HepG2 (cell line): ENCODE results near the gene SHC1. TPM values are rescaled to one million over a fixed set of nuclear protein-coding genes. Genes with fewer than 3 reads are reported as not detected.

Experiments
- ATAC-seq: fragments of 200-7000 bp; cut with Tn5 transposase; 3 replicates; pipeline ENCODE4 v1.9.1; 2020; ENCODE audit warnings: mild to moderate bottlenecking, moderate library complexity
- BruUV-seq: library from RNA; stranded (reverse); fragments of 400-500 nt; replicated peaks from 2 replicates; lab custom pipeline; 2021; lab: Mats Ljungman, UMichigan
- CTCF ChIA-PET: fragments of 300-600 bp; formaldehyde crosslinking; extraction: SDS; loops from one replicate; lab custom pipeline; 2021; ENCODE audit warnings: low total read pairs, inconsistent platforms, low intra/inter-chr PET ratio; lab: Yijun Ruan, JAX
- POLR2A ChIA-PET: fragments of 350-600 bp; sonication (Branson Sonifier 250); formaldehyde crosslinking; loops from one replicate; lab custom pipeline; 2020; ENCODE audit warnings: antibody characterized with exemption, inconsistent platforms; lab: Yijun Ruan, JAX
- DNase-seq: peaks from one replicate; pipeline ENCODE4 v3.0.0-alpha.2; 2015; ENCODE audit warnings: low spot score
- FAIRE-seq: peaks from 3 replicates; lab custom pipeline; 2011; peaks lifted over from hg19 to GRCh38; lab: Jason Lieb, UNC
- H2AFZ ChIP-seq: one replicate; pipeline ENCODE4 v1.6.1; 2011; ENCODE audit warnings: low read length, inconsistent platforms
- H3K27ac ChIP-seq: fragments of 300-600 bp; 3 replicates; pipeline ENCODE4 v1.8.0; 2011; ENCODE audit warnings: mixed run types, mild to moderate bottlenecking, mixed read lengths, low read length, inconsistent platforms; ENCODE audit not compliant: insufficient read depth; ENCODE audit errors: extremely low read length
- H3K27me3 ChIP-seq, 2 experiments: fragments of 200-600 bp in 1 of 2; 2 replicates in 1 of 2; 3 replicates in 1 of 2; pipeline versions ENCODE4 v1.6.0 to v1.8.0; 2011; ENCODE audit warnings: low read length in 2 of 2, mild to moderate bottlenecking in 2 of 2, moderate library complexity in 2 of 2, inconsistent platforms in 1 of 2; ENCODE audit not compliant: insufficient read depth in 2 of 2, control insufficient read depth in 1 of 2
- H3K36me3 ChIP-seq, 2 experiments: fragments of 200-600 bp in 1 of 2; replicated peaks in 1 of 2; 2 replicates in 1 of 2; 3 replicates in 1 of 2; pipeline versions ENCODE4 v1.5.1 to v1.8.0; 2011; ENCODE audit warnings: low read length in 2 of 2, inconsistent platforms in 1 of 2; ENCODE audit not compliant: insufficient read depth in 2 of 2, control insufficient read depth in 1 of 2
- H3K4me1 ChIP-seq: 2 replicates; pipeline ENCODE4 v1.5.1; 2012; ENCODE audit warnings: low read length, inconsistent platforms; ENCODE audit not compliant: insufficient read depth
- H3K4me2 ChIP-seq: 2 replicates; pipeline ENCODE4 v1.6.0; 2011; ENCODE audit warnings: low read depth, low read length, inconsistent platforms
- H3K4me3 ChIP-seq, 3 experiments: fragments of 200-600 bp in 1 of 3; sonication (generic), shearing (Covaris generic) in 1 of 3; replicated peaks in 1 of 3; 2 replicates each; pipeline ENCODE4 v1.5.1; 2011 to 2016; ENCODE audit warnings: low read length in 3 of 3, inconsistent platforms in 2 of 3, low read depth in 2 of 3, mild to moderate bottlenecking in 2 of 3, control low read depth in 1 of 3, mixed read lengths in 1 of 3; ENCODE audit not compliant: insufficient read depth in 1 of 3
- H3K79me2 ChIP-seq: one replicate; pipeline ENCODE4 v1.6.1; 2011; ENCODE audit warnings: low read length, inconsistent platforms; ENCODE audit not compliant: insufficient read depth
- H3K9ac ChIP-seq: 2 replicates; pipeline ENCODE4 v1.6.0; 2011; ENCODE audit warnings: mild to moderate bottlenecking, low read depth, low read length, inconsistent platforms; ENCODE audit not compliant: insufficient read depth
- H3K9me3 ChIP-seq: 2 replicates; pipeline ENCODE4 v1.5.1; 2012; ENCODE audit warnings: mild to moderate bottlenecking, low read length
- H4K20me1 ChIP-seq: 2 replicates; pipeline ENCODE4 v1.6.0; 2011; ENCODE audit warnings: inconsistent platforms, mild to moderate bottlenecking, low read length, moderate library complexity; ENCODE audit not compliant: insufficient read depth
- MAFF ChIP-seq: IDR thresholded peaks from 2 replicates; pipeline ENCODE4 v1.6.1; 2011; ENCODE audit warnings: low read depth, low read length, improper control_type of control experiment
- MAFK ChIP-seq, 2 experiments: IDR thresholded peaks in 1 of 2; conservative IDR thresholded peaks in 1 of 2; 2 replicates each; pipeline ENCODE4 v1.6.1; 2011; ENCODE audit warnings: improper control_type of control experiment in 2 of 2, low read length in 2 of 2
- POLR2G ChIP-seq: fragments of 200-400 bp; formaldehyde crosslinking; IDR thresholded peaks from 2 replicates; pipeline ENCODE4 v1.6.1; 2018; ENCODE audit warnings: mild to moderate bottlenecking, low read depth, low read length, moderate library complexity
- RBAK ChIP-seq: sonication (generic); formaldehyde crosslinking; IDR thresholded peaks from 2 replicates; pipeline ENCODE4 v1.5.1; 2020; ENCODE audit warnings: mild to moderate bottlenecking, missing genetic modification reagents
- RBM22 ChIP-seq: fragments of 200-400 bp; formaldehyde crosslinking; optimal IDR thresholded peaks from 2 replicates; pipeline ENCODE3; 2017; ENCODE audit warnings: mild to moderate bottlenecking, low read length, moderate library complexity
- WGBS: methylation state at CpG from one replicate; pipeline ENCODE4 v1.1.6; 2017; ENCODE audit warnings: low lambda C conversion rate; 5-methylcytosine and 5-hydroxymethylcytosine counted together
- in situ Hi-C: cut with HindIII; loops from 2 replicates; pipeline ENCODE4 v1.10.0; 2017; ENCODE audit warnings: low pct_unique_long_range_greater_than_20kb; ENCODE audit not compliant: extremely low pct_ligation_motif_present
- intact Hi-C: fragments of 100-400 bp; cut with micrococcal nuclease; formaldehyde crosslinking; loops from one replicate; pipeline ENCODE4 v1.10.0; 2022; ENCODE audit not compliant: unreplicated experiment
- polyA plus RNA-seq, 8 experiments: library from polyadenylated mRNA; depleted of rRNA in 3 of 8; stranded (reverse) in 7 of 8; unstranded in 1 of 8; fragments of >200 nt; fragmentation: Illumina TruSeq in 4 of 8; extraction: Trizol in 4 of 8; gene quantifications; 2 replicates each; pipeline versions ENCODE4 v1.2.1 to v1.2.3, GENCODE V29; 2011 to 2016; ENCODE audit warnings: low read depth in 4 of 8, missing spikeins in 1 of 8, mixed read lengths in 1 of 8; ENCODE audit not compliant: insufficient read depth in 1 of 8
- total RNA-seq, 5 experiments: library from RNA; depleted of rRNA; stranded (reverse); fragments of >200 nt; fragmentation: Illumina TruSeq; extraction: Trizol; gene quantifications; 2 replicates each; pipeline ENCODE4 v1.2.3, GENCODE V29; 2016; ENCODE audit warnings: low read depth in 1 of 5
- TF ChIP-seq, protein P1 (sequence below): sonication (generic); formaldehyde crosslinking; IDR thresholded peaks from 2 replicates; pipeline ENCODE4 v1.5.1; 2020; ENCODE audit warnings: missing genetic modification reagents, mild to moderate bottlenecking, borderline replicate concordance
- TF ChIP-seq, protein P2 (sequence below): sonication (generic); formaldehyde crosslinking; IDR thresholded peaks from 2 replicates; pipeline ENCODE4 v1.9.0; 2021; ENCODE audit warnings: missing genetic modification reagents, borderline replicate concordance

SHC1 gene
- total and polyA plus RNA-seq, 2 of the 13 experiments (the other 11 are each of a cell fraction or from before 2014, with no cell fraction given), result 52.0 to 137 TPM

DNA sequence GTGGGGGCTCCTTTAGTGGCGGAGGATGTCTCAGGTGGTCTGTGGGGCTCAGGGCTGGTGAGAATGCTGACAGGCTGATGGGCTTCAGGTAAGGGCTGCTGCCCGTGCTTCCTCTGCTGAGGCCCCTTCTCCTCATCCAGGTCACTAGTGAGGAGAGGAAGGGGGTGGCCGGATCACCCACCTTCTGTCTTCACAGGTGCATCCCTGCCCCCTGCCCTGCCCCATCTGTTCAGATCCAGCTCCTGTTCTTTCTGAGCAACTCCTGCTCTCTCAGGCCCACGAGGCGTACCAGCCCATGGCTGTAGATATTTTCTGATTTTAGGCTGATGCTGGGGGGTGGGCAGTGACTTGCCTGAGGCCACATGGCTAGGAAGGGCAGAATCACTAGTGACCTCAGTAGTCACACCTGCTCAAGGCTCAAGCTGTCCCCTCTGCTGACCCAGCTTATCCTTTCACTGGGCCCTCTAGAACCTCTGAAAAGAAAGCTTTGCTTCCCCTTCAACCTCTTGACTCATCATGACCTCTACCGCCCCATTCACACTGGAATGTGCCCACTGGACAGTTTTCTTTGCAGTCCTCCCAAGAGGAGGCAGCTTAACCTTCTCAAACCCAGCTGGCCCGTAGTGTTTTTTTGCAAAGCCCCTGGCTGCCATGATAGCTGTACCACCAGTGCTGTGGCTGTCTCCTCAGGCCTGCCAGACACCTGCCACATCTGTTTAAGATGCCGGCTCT is 48.2 kb upstream of the SHC1 start:
- WGBS, result 91% methylated on average over 8 of the region's 8 CpGs
- CTCF ChIA-PET, result interaction anchor here (0.8 to 2.8 kb wide), 7 partner anchors 19 to 65 kb away, joined by 3 to 54 read pairs (median 9); partner anchors contain the start of genes CKS1B, PYGO2 and ZBTB7B
- H3K79me2 ChIP-seq, result no peaks in the 10 kb centered on the region
- TF ChIP-seq RBM22, result peak; percentile 44
- no peak for TF ChIP-seq RBAK (CRISPR knock-in tag)
- peak; percentile 29 to 45; a peak in 3 of 4 replicates for TF ChIP-seq MAFK (conservative IDR thresholded peaks at IDR 0.05 in 1 of 2, IDR thresholded peaks at IDR 0.05 in 1 of 2; ENCODE audit: low read length in 2 of 2)
- TF ChIP-seq POLR2G, result peak; percentile 22; the same call in 1 of the 2 replicates
- peak; percentile 47; the same call in 1 of the 2 replicates for TF ChIP-seq MAFF
- TF ChIP-seq, protein P1, sequence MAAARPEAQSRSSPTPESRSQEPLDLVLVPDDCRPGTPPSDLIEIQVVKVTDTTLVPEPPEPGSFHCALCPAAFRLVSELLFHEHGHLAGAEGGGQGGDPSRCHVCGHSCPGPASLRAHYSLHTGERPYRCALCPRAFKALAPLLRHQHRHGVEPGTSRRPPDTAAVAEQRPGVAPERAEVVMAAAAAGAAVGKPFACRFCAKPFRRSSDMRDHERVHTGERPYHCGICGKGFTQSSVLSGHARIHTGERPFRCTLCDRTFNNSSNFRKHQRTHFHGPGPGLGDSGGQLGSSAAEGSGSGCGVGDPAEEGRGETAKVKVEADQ, result no peak
- TF ChIP-seq, protein P2, sequence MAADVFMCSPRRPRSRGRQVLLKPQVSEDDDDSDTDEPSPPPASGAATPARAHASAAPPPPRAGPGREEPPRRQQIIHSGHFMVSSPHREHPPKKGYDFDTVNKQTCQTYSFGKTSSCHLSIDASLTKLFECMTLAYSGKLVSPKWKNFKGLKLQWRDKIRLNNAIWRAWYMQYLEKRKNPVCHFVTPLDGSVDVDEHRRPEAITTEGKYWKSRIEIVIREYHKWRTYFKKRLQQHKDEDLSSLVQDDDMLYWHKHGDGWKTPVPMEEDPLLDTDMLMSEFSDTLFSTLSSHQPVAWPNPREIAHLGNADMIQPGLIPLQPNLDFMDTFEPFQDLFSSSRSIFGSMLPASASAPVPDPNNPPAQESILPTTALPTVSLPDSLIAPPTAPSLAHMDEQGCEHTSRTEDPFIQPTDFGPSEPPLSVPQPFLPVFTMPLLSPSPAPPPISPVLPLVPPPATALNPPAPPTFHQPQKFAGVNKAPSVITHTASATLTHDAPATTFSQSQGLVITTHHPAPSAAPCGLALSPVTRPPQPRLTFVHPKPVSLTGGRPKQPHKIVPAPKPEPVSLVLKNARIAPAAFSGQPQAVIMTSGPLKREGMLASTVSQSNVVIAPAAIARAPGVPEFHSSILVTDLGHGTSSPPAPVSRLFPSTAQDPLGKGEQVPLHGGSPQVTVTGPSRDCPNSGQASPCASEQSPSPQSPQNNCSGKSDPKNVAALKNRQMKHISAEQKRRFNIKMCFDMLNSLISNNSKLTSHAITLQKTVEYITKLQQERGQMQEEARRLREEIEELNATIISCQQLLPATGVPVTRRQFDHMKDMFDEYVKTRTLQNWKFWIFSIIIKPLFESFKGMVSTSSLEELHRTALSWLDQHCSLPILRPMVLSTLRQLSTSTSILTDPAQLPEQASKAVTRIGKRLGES (CRISPR knock-in tag), result no peak
- H3K4me3 ChIP-seq, result no peak overlapping the region
- POLR2A ChIA-PET, result interaction anchor here (1.1 to 2.0 kb wide), 3 partner anchors 12 to 26 kb away, joined by 4 to 9 read pairs (median 5); no protein-coding TSS in a partner anchor
- H2AFZ ChIP-seq, result no peak overlapping the region
- DNase-seq (no peak), FAIRE-seq (no peak), ATAC-seq (no peak)
- no peak overlapping the region for H3K27ac ChIP-seq
- H3K4me1 ChIP-seq, result peaks cover 46% of the 10 kb centered on the region
- BruUV-seq, result no TSS peak
- intact Hi-C loops, result no loop called here
- H3K9ac ChIP-seq, result no peak overlapping the region
- in situ Hi-C loops, result no loop called here
- H3K27me3 ChIP-seq, result no peaks in the 10 kb centered on the region
- H3K9me3 ChIP-seq, result no peaks in the 10 kb centered on the region
- no peaks in the 10 kb centered on the region for H4K20me1 ChIP-seq
- H3K4me2 ChIP-seq, result no peak overlapping the region
- peaks cover 6 to 16% of the 10 kb centered on the region in 2 experiments; a peak in 3 of 5 replicates for H3K36me3 ChIP-seq
